ENCODE measurements around the gene PRTFDC1.
"Not testable (repeated sequence)": the region's sequence is repeated elsewhere in the genome, so short reads cannot be mapped to it uniquely, and the experiment has no call there.

Gene PRTFDC1

GRCh38 chr10:24843256-24843655 lies 109.2 kb downstream of the PRTFDC1 start:
- TF ChIP-seq CTCF (conservative IDR thresholded peaks at IDR 0.05; ENCODE audit: control insufficient read depth, insufficient read depth, low read depth, low read length) = no peak
- DNase-seq (ENCODE audit: low read depth) = no peak
- H3K4me3 ChIP-seq (ENCODE audit: control insufficient read depth, low read depth, low read length) = no peak overlapping the region

GRCh38 chr10:24842856-24843255 lies 109.5 kb downstream of the PRTFDC1 start:
- H3K4me3 ChIP-seq (ENCODE audit: control insufficient read depth, low read depth, low read length) = no peak overlapping the region
- TF ChIP-seq CTCF (conservative IDR thresholded peaks at IDR 0.05; ENCODE audit: control insufficient read depth, insufficient read depth, low read depth, low read length) = no peak
- DNase-seq (ENCODE audit: low read depth) = no peak

GRCh38 chr10:24841530-24841929 lies 110.9 kb downstream of the PRTFDC1 start:
- TF ChIP-seq CTCF (conservative IDR thresholded peaks at IDR 0.05; ENCODE audit: control insufficient read depth, insufficient read depth, low read depth, low read length) = no peak
- DNase-seq (ENCODE audit: low read depth) = no peak
- no peak overlapping the region for H3K4me3 ChIP-seq (ENCODE audit: control insufficient read depth, low read depth, low read length)

GRCh38 chr10:24840784-24841183 lies 111.6 kb downstream of the PRTFDC1 start:
- DNase-seq (ENCODE audit: low read depth) = no peak
- no peak for TF ChIP-seq CTCF (conservative IDR thresholded peaks at IDR 0.05; ENCODE audit: control insufficient read depth, insufficient read depth, low read depth, low read length)
- H3K4me3 ChIP-seq (ENCODE audit: control insufficient read depth, low read depth, low read length) = no peak overlapping the region

- not testable (repeated sequence) for H3K4me3 ChIP-seq (ENCODE audit: control insufficient read depth, low read depth, low read length)
These were observed 114.6 kb downstream of the PRTFDC1 start for GRCh38 chr10:24837781-24838180.

GRCh38 chr10:24834869-24835268 lies 117.5 kb downstream of the PRTFDC1 start:
- no peak overlapping the region for H3K4me3 ChIP-seq (ENCODE audit: control insufficient read depth, low read depth, low read length)
- DNase-seq (ENCODE audit: low read depth) = no peak
- TF ChIP-seq CTCF (conservative IDR thresholded peaks at IDR 0.05; ENCODE audit: control insufficient read depth, insufficient read depth, low read depth, low read length) = no peak

More at GRCh38 chr10:24837781-24838180, 114.6 kb downstream of the PRTFDC1 start:
- not testable (repeated sequence) for DNase-seq (ENCODE audit: low read depth)

GRCh38 chr10:24826009-24826408 lies 126.4 kb downstream of the PRTFDC1 start:
- TF ChIP-seq CTCF (conservative IDR thresholded peaks at IDR 0.05; ENCODE audit: control insufficient read depth, insufficient read depth, low read depth, low read length) = no peak
- H3K4me3 ChIP-seq (ENCODE audit: control insufficient read depth, low read depth, low read length) = no peak overlapping the region
- peak; percentile 92 for DNase-seq (ENCODE audit: low read depth)
